ENCODE data around the gene KRTAP10-8.
"Not testable (repeated sequence)": the region's sequence is repeated elsewhere in the genome, so short reads cannot be mapped to it uniquely, and the experiment has no call there.

KRTAP10-8 gene, protein sequence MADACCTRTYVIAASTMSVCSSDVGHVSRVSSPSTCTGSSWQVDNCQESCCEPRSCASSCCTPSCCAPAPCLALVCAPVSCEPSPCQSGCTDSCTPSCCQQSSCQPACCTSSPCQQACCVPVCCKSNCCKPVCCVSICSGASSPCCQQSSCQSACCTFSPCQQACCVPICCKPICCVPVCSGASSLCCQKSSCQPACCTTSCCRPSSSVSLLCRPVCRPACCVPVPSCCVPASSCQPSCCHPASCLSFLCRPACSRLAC

GRCh38 chr21:44612029-44612486 lies at the start of gene KRTAP10-8:
KRTAP10-8 (plus strand) TSS chr21:44612079; CDS start chr21:44612101, 22 bp downstream.
- no peak for DNase-seq

GRCh38 chr21:44564099-44564498 lies 47.8 kb upstream of the KRTAP10-8 start:
- DNase-seq, result no peak

- peak in 1 of 2 donors; percentile 9 for DNase-seq
Measured at GRCh38 chr21:44564886-44565598, 46.8 kb upstream of the KRTAP10-8 start.

GRCh38 chr21:44566403-44566802 lies 45.5 kb upstream of the KRTAP10-8 start:
- DNase-seq, result peak; percentile 55 to 61

DNA sequence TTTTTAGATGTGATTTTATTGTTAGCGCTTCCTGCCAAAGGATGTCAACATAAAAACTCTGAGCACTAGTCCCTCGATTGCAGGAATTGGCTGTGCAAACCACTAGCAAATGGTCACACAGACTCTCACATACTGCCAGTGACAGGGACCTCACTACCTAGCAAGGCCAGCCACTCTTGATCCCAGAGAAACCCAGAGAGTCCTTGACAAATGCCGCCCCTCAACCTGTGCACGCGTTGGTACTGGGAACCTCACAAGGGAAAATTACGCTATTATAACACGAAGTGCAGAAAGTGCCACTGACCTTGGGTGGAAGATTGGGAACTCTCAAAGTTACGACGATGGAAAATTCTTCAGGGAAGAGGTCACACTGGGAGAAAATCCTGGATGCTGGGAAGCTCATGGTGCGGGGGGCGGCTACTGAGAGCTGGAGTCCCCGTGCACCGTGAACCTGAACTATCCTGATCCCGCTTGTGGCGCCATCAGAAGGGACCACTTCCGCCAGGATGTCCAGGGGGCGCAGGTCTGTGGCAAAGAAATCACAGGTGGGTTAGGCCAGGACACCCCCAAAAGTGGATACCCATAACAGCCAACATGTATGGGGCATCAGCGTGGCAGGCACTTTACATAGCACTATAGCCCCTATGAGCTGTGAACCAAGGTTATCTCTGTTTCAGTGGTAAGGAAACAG lies 44.3 kb upstream of the KRTAP10-8 start:
- DNase-seq, result no peak

GRCh38 chr21:44568261-44568660 lies 43.6 kb upstream of the KRTAP10-8 start:
- no peak for DNase-seq

- DNase-seq, result no peak
Measured at GRCh38 chr21:44568667-44569556, 43.0 kb upstream of the KRTAP10-8 start.

- no peak for DNase-seq
Measured at GRCh38 chr21:44569861-44570517, 41.9 kb upstream of the KRTAP10-8 start.

GRCh38 chr21:44571296-44571695 lies 40.6 kb upstream of the KRTAP10-8 start:
- no peak for DNase-seq

- no peak for DNase-seq
Measured at GRCh38 chr21:44571844-44572782, 39.8 kb upstream of the KRTAP10-8 start.

DNA sequence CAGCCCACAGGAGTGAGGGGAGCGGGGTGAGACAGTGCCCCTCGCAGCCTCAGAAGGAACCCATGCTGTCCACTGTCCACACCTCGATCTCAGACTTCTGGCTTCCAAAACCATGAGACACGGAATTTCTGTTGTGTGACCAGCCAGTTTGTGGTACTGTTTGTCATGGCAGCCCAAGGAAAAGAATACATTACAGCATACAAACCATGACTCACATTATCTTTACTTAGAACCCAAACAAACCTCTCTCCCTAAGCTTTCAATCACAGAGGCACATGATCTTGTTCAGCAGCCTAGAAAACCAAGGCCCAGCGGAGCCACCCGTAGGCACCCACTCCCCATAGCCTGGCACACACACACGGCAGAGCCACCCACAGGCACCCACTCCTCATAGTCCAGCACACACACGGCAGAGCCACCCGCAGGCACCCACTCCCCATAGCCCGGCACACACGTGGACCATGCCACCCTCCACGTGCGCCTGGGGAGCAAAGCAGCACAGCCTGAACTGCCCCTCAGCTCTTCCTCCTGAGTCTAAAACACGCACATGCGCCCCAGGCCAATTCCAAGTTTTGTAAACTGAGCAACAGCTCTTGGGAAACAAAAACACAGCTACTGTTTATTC lies 38.8 kb upstream of the KRTAP10-8 start:
- no peak for DNase-seq

DNA sequence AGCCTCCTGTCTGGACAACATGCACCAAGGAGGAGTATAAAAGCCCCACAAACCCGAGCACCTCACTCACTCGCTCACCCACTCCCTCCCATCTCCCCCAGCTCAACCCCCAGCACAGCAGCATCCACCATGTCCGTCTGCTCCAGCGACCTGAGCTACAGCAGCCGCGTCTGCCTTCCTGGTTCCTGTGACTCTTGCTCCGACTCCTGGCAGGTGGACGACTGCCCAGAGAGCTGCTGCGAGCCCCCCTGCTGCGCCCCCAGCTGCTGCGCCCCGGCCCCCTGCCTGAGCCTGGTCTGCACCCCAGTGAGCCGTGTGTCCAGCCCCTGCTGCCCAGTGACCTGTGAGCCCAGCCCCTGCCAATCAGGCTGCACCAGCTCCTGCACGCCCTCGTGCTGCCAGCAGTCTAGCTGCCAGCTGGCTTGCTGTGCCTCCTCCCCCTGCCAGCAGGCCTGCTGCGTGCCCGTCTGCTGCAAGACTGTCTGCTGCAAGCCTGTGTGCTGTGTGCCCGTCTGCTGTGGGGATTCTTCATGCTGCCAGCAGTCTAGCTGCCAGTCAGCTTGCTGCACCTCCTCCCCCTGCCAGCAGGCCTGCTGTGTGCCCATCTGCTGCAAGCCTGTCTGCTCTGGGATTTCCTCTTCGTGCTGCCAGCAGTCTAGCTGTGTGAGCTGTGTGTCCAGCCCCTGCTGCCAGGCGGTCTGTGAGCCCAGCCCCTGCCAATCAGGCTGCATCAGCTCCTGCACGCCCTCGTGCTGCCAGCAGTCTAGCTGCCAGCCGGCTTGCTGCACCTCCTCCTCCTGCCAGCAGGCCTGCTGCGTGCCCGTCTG lies 38.0 kb upstream of the KRTAP10-8 start, which contains the start of gene KRTAP10-4:
TSS of gene KRTAP10-4 (plus strand) at position 100 of the 827 bp plus-strand sequence. CDS start at position 130, 30 bp downstream.
- DNase-seq, result not testable (repeated sequence)

DNA sequence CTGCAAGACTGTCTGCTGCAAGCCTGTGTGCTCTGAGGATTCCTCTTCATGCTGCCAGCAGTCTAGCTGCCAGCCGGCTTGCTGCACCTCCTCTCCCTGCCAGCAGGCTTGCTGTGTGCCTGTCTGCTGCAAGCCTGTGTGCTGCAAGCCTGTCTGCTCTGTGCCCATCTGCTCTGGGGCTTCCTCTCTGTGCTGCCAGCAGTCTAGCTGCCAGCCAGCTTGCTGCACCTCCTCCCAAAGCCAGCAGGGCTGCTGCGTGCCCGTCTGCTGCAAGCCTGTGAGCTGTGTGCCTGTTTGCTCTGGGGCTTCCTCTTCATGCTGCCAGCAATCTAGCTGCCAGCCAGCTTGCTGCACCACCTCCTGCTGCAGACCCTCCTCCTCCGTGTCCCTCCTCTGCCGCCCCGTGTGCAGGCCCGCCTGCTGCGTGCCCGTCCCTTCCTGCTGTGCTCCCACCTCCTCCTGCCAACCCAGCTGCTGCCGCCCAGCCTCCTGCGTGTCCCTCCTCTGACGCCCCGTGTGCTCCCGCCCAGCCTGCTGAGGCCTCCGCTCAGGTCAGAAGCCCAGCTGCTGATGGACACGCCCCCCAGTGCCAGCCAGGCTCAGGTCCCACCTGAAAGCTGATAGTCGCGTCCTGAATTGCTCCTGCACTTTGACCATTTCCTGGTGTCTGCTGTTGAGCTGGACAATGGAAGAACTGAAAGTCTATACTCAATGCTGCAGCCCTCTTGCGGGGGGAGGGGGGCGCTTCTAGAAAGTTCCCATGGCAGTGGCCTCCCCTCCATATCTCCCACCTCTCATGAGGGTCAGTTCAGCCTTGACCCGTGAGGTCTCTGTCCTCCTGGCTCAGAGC lies 37.2 kb upstream of the KRTAP10-8 start:
- DNase-seq, result no peak

- DNase-seq, result no peak
Measured at GRCh38 chr21:44575307-44576024, 36.4 kb upstream of the KRTAP10-8 start.

GRCh38 chr21:44576025-44576420 lies 35.9 kb upstream of the KRTAP10-8 start:
- DNase-seq, result no peak

DNA sequence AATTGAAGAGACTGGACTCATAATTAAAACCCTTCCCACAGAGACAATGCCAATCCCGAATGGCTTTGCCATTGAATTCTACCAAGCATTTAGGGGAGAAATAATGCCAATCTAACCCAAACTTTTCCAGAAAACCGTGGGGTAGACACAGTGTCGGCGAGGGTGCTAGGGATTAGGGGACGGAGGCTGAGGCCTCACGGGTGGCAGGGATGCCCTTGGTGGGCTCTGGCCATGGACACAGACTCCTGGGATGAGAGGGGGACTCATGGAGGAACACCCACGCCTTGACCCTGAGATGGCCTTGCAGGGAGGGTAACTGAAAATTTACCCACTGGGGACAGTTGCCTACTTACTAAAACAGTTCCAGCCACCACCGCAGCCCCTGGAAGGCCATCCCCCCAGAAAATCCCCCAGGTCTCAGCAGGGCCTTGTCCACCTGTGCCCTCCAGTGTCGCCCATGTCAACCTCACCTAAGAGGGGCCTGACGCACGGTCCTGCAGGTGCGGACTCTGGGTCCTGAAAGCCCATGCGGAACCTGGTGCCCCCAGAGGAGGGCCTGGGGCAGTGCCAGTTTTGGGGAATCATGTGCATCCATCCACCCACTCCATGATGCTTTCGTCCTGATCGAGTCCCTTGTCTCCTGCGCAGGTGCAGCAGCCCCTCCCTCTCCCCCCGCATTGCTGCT lies 33.4 kb upstream of the KRTAP10-8 start:
- no peak for DNase-seq

Measured in inflammatory macrophage treated with lipopolysaccharide for 1 hour (primary cell).